ENCODE measurements around the gene TAS2R20. TPM values are rescaled to one million over a fixed set of nuclear protein-coding genes. Genes with fewer than 3 reads are reported as not detected.
"Not testable (repeated sequence)": the region's sequence is repeated elsewhere in the genome, so short reads cannot be mapped to it uniquely, and the experiment has no call there.

Gene TAS2R20
- total RNA-seq (0.76 TPM), polyA plus RNA-seq (0.30 TPM)
- long read RNA-seq, donor 1: 0 reads
- long read RNA-seq, donor 2: 0 reads
- long read RNA-seq, donor 3: 0 reads
- long read RNA-seq, donor 4, partial matches to known transcripts: 0 of 2 reads
- long read RNA-seq, donor 4, other reads (novel, unspliced or antisense): 0 of 2 reads
- long read RNA-seq, donor 5, partial matches to known transcripts: 0 of 1 reads
- long read RNA-seq, donor 5, other reads (novel, unspliced or antisense): 0 of 1 reads
- long read RNA-seq, donor 6, partial matches to known transcripts: 0 of 1 reads
- long read RNA-seq, donor 6, other reads (novel, unspliced or antisense): 0 of 1 reads
- long read RNA-seq, donor 7: 0 reads
- long read RNA-seq, donor 8, partial matches to known transcripts: 0 of 1 reads
- long read RNA-seq, donor 8, other reads (novel, unspliced or antisense): 0 of 1 reads
- long read RNA-seq, donor 9, partial matches to known transcripts: 0 of 1 reads
- long read RNA-seq, donor 9, other reads (novel, unspliced or antisense): 0 of 1 reads
- long read RNA-seq, donor 10: 0 reads

- no peaks in the 10 kb centered on the region for H3K9me3 ChIP-seq (ENCODE audit: control insufficient read depth in 2 of 2, insufficient read depth in 1 of 2, low read length in 1 of 2)
- H3K27me3 ChIP-seq (ENCODE audit: control insufficient read depth in 2 of 2, insufficient read depth in 1 of 2, low read length in 1 of 2): no peaks in the 10 kb centered on the region
- no peaks in the 10 kb centered on the region for H3K4me1 ChIP-seq (ENCODE audit: control insufficient read depth in 2 of 2, insufficient read depth in 2 of 2, low read length in 2 of 2)
- no peak for DNase-seq (ENCODE audit: low read depth in 6 of 9, low spot score in 9 of 9)
- no peak within 1 kb of the TSS for H3K27ac ChIP-seq (ENCODE audit: low read depth in 1 of 2, low read length in 1 of 2)
- no peaks in the 10 kb centered on the region for H3K36me3 ChIP-seq (ENCODE audit: control insufficient read depth in 2 of 2, insufficient read depth in 2 of 2, low read length in 1 of 2)
- H3K4me3 ChIP-seq (ENCODE audit: low read length in 2 of 2): no peak within 1 kb of the TSS
These were observed at the start of gene TAS2R20 for GRCh38 chr12:10998204-10998603. Gene TAS2R20, minus strand, starts transcription at chr12:10998304. Its CDS starts 429 bp downstream, at chr12:10997875.

- DNase-seq (ENCODE audit: low read depth in 6 of 9, low spot score in 9 of 9); H3K4me1 ChIP-seq (ENCODE audit: control insufficient read depth in 2 of 2, insufficient read depth in 2 of 2, low read length in 2 of 2); H3K27ac ChIP-seq (ENCODE audit: low read depth in 1 of 2, low read length in 1 of 2); H3K36me3 ChIP-seq (ENCODE audit: control insufficient read depth in 2 of 2, insufficient read depth in 2 of 2, low read length in 1 of 2); H3K27me3 ChIP-seq (ENCODE audit: control insufficient read depth in 2 of 2, insufficient read depth in 1 of 2, low read length in 1 of 2); H3K4me3 ChIP-seq (ENCODE audit: low read length in 2 of 2); H3K9me3 ChIP-seq (ENCODE audit: control insufficient read depth in 2 of 2, insufficient read depth in 1 of 2, low read length in 1 of 2): not testable (repeated sequence)
- 73% methylated on average over 2 of the region's 2 CpGs for WGBS
These were observed 43.3 kb upstream of the TAS2R20 start for GRCh38 chr12:11041366-11041765.

- peaks cover 0 to 6% of the 10 kb centered on the region in 2 donors for H3K36me3 ChIP-seq (ENCODE audit: control insufficient read depth in 2 of 2, insufficient read depth in 2 of 2, low read length in 1 of 2)
- no peaks in the 10 kb centered on the region for H3K9me3 ChIP-seq (ENCODE audit: control insufficient read depth in 2 of 2, insufficient read depth in 1 of 2, low read length in 1 of 2)
- no peaks in the 10 kb centered on the region for H3K4me1 ChIP-seq (ENCODE audit: control insufficient read depth in 2 of 2, insufficient read depth in 2 of 2, low read length in 2 of 2)
- no peak for DNase-seq (ENCODE audit: low read depth in 6 of 9, low spot score in 9 of 9)
- no peak overlapping the region for H3K4me3 ChIP-seq (ENCODE audit: low read length in 2 of 2)
- 98% methylated on average over 1 of the region's 1 CpG for WGBS
- H3K27ac ChIP-seq (ENCODE audit: low read depth in 1 of 2, low read length in 1 of 2): no peak overlapping the region
- no peaks in the 10 kb centered on the region for H3K27me3 ChIP-seq (ENCODE audit: control insufficient read depth in 2 of 2, insufficient read depth in 1 of 2, low read length in 1 of 2)
These were observed 42.1 kb upstream of the TAS2R20 start for GRCh38 chr12:11040162-11040561.

- WGBS: 98% methylated on average over 3 of the region's 3 CpGs
- Histone ChIP-seq H3K36me3 (ENCODE audit: control insufficient read depth in 2 of 2, insufficient read depth in 2 of 2, low read length in 1 of 2) (no peaks in the 10 kb centered on the region), H3K4me3 (ENCODE audit: low read length in 2 of 2) (no peak overlapping the region), H3K4me1 (ENCODE audit: control insufficient read depth in 2 of 2, insufficient read depth in 2 of 2, low read length in 2 of 2) (no peaks in the 10 kb centered on the region), H3K27me3 (ENCODE audit: control insufficient read depth in 2 of 2, insufficient read depth in 1 of 2, low read length in 1 of 2) (no peaks in the 10 kb centered on the region), H3K27ac (ENCODE audit: low read depth in 1 of 2, low read length in 1 of 2) (no peak overlapping the region), H3K9me3 (ENCODE audit: control insufficient read depth in 2 of 2, insufficient read depth in 1 of 2, low read length in 1 of 2) (no peaks in the 10 kb centered on the region)
- DNase-seq (ENCODE audit: low read depth in 6 of 9, low spot score in 9 of 9): no peak
These were observed 41.1 kb upstream of the TAS2R20 start for GRCh38 chr12:11039171-11039570.

- 100% methylated on average over 1 of the region's 3 CpGs for WGBS
- H3K4me3 ChIP-seq (ENCODE audit: low read length in 2 of 2); H3K4me1 ChIP-seq (ENCODE audit: control insufficient read depth in 2 of 2, insufficient read depth in 2 of 2, low read length in 2 of 2); DNase-seq (ENCODE audit: low read depth in 6 of 9, low spot score in 9 of 9); H3K27me3 ChIP-seq (ENCODE audit: control insufficient read depth in 2 of 2, insufficient read depth in 1 of 2, low read length in 1 of 2); H3K36me3 ChIP-seq (ENCODE audit: control insufficient read depth in 2 of 2, insufficient read depth in 2 of 2, low read length in 1 of 2); H3K27ac ChIP-seq (ENCODE audit: low read depth in 1 of 2, low read length in 1 of 2); H3K9me3 ChIP-seq (ENCODE audit: control insufficient read depth in 2 of 2, insufficient read depth in 1 of 2, low read length in 1 of 2): not testable (repeated sequence)
These were observed 35.9 kb upstream of the TAS2R20 start for GRCh38 chr12:11033959-11034358.

GRCh38 chr12:11031307-11031706 lies 33.2 kb upstream of the TAS2R20 start, which contains the start of gene TAS2R31:
Gene TAS2R31, minus strand, starts transcription at chr12:11031407. Its CDS starts 72 bp downstream, at chr12:11031335.
- DNase-seq (ENCODE audit: low read depth in 6 of 9, low spot score in 9 of 9): no peak
- 97% methylated on average over 6 of the region's 6 CpGs for WGBS

GRCh38 chr12:11026118-11026517 lies 28.0 kb upstream of the TAS2R20 start:
- Histone ChIP-seq H3K27ac (ENCODE audit: low read depth in 1 of 2, low read length in 1 of 2) (no peak overlapping the region), H3K36me3 (ENCODE audit: control insufficient read depth in 2 of 2, insufficient read depth in 2 of 2, low read length in 1 of 2) (peaks cover 4 to 6% of the 10 kb centered on the region in 2 donors), H3K27me3 (ENCODE audit: control insufficient read depth in 2 of 2, insufficient read depth in 1 of 2, low read length in 1 of 2) (no peaks in the 10 kb centered on the region), H3K9me3 (ENCODE audit: control insufficient read depth in 2 of 2, insufficient read depth in 1 of 2, low read length in 1 of 2) (no peaks in the 10 kb centered on the region), H3K4me3 (ENCODE audit: low read length in 2 of 2) (no peak overlapping the region), H3K4me1 (ENCODE audit: control insufficient read depth in 2 of 2, insufficient read depth in 2 of 2, low read length in 2 of 2) (no peaks in the 10 kb centered on the region)
- 95% methylated on average over 6 of the region's 6 CpGs for WGBS
- no peak for DNase-seq (ENCODE audit: low read depth in 6 of 9, low spot score in 9 of 9)

More at GRCh38 chr12:11031307-11031706, 33.2 kb upstream of the TAS2R20 start, which contains the start of gene TAS2R31:
- Histone ChIP-seq H3K9me3 (ENCODE audit: control insufficient read depth in 2 of 2, insufficient read depth in 1 of 2, low read length in 1 of 2) (no peaks in the 10 kb centered on the region), H3K4me3 (ENCODE audit: low read length in 2 of 2) (no peak within 1 kb of the TSS), H3K4me1 (ENCODE audit: control insufficient read depth in 2 of 2, insufficient read depth in 2 of 2, low read length in 2 of 2) (no peaks in the 10 kb centered on the region), H3K27me3 (ENCODE audit: control insufficient read depth in 2 of 2, insufficient read depth in 1 of 2, low read length in 1 of 2) (no peaks in the 10 kb centered on the region), H3K36me3 (ENCODE audit: control insufficient read depth in 2 of 2, insufficient read depth in 2 of 2, low read length in 1 of 2) (peaks cover under 1 to 6% of the 10 kb centered on the region in 2 donors), H3K27ac (ENCODE audit: low read depth in 1 of 2, low read length in 1 of 2) (no peak within 1 kb of the TSS)

- no peak overlapping the region for H3K27ac ChIP-seq (ENCODE audit: low read depth in 1 of 2, low read length in 1 of 2)
- no peaks in the 10 kb centered on the region for H3K9me3 ChIP-seq (ENCODE audit: control insufficient read depth in 2 of 2, insufficient read depth in 1 of 2, low read length in 1 of 2)
- WGBS: 94% methylated on average over 2 of the region's 2 CpGs
- H3K4me1 ChIP-seq (ENCODE audit: control insufficient read depth in 2 of 2, insufficient read depth in 2 of 2, low read length in 2 of 2): no peaks in the 10 kb centered on the region
- H3K36me3 ChIP-seq (ENCODE audit: control insufficient read depth in 2 of 2, insufficient read depth in 2 of 2, low read length in 1 of 2): peaks cover 4 to 6% of the 10 kb centered on the region in 2 donors
- no peak overlapping the region for H3K4me3 ChIP-seq (ENCODE audit: low read length in 2 of 2)
- DNase-seq (ENCODE audit: low read depth in 6 of 9, low spot score in 9 of 9): no peak
- H3K27me3 ChIP-seq (ENCODE audit: control insufficient read depth in 2 of 2, insufficient read depth in 1 of 2, low read length in 1 of 2): no peaks in the 10 kb centered on the region
These were observed 25.3 kb upstream of the TAS2R20 start for GRCh38 chr12:11023387-11023786.

- no peak for DNase-seq (ENCODE audit: low read depth in 6 of 9, low spot score in 9 of 9)
- WGBS: 99% methylated on average over 1 of the region's 1 CpG
- H3K4me3 ChIP-seq (ENCODE audit: low read length in 2 of 2): no peak within 1 kb of the TSS
These were observed 24.4 kb upstream of the TAS2R20 start, which contains the start of gene TAS2R19 for GRCh38 chr12:11022520-11022919. Gene TAS2R19, minus strand, starts transcription at chr12:11022620. Its CDS starts 49 bp downstream, at chr12:11022571.

More at GRCh38 chr12:11022520-11022919, 24.4 kb upstream of the TAS2R20 start, which contains the start of gene TAS2R19:
- H3K4me1 ChIP-seq (ENCODE audit: control insufficient read depth in 2 of 2, insufficient read depth in 2 of 2, low read length in 2 of 2): no peaks in the 10 kb centered on the region
- H3K27me3 ChIP-seq (ENCODE audit: control insufficient read depth in 2 of 2, insufficient read depth in 1 of 2, low read length in 1 of 2): no peaks in the 10 kb centered on the region
- no peaks in the 10 kb centered on the region for H3K9me3 ChIP-seq (ENCODE audit: control insufficient read depth in 2 of 2, insufficient read depth in 1 of 2, low read length in 1 of 2)
- peaks cover 3 to 4% of the 10 kb centered on the region in 2 donors for H3K36me3 ChIP-seq (ENCODE audit: control insufficient read depth in 2 of 2, insufficient read depth in 2 of 2, low read length in 1 of 2)
- no peak within 1 kb of the TSS for H3K27ac ChIP-seq (ENCODE audit: low read depth in 1 of 2, low read length in 1 of 2)

All from thymus (tissue), 14 donors.